Activated CD4-positive, alpha-beta memory T cell treated with anti-CD3 and anti-CD28 coated beads, Interleukin-2, amount 10 ng/mL, durations not matched to agents 7 days and 5 days (primary cell): ENCODE measurements around the gene R3HDM4. TPM values are rescaled to one million over a fixed set of nuclear protein-coding genes. Genes with fewer than 3 reads are reported as not detected.
A peak's percentile ranks its signal among the peaks of the same experiment; 100 is the strongest.

Experiments used
- CTCF ChIA-PET: fragments of 350-600 bp; sonication (Branson Sonifier 250); formaldehyde crosslinking; loops from one replicate; lab custom pipeline; 2021; ENCODE audit warnings: antibody characterized with exemption, inconsistent platforms; lab: Charles Lee
- POLR2A ChIA-PET: fragments of 350-600 bp; sonication (Branson Sonifier 250); formaldehyde crosslinking; loops from one replicate; lab custom pipeline; 2021; ENCODE audit warnings: antibody characterized with exemption; lab: Charles Lee
- DNase-seq: peaks from one replicate; pipeline ENCODE4 v3.0.0-alpha.2; 2020
- H3K27ac Mint-ChIP-seq: one replicate; pipeline ENCODE4 v1.8.0; 2021; ENCODE audit warnings: mild to moderate bottlenecking, mixed read lengths
- H3K27me3 Mint-ChIP-seq: one replicate; pipeline ENCODE4 v1.8.0; 2021; ENCODE audit warnings: mixed read lengths
- H3K36me3 Mint-ChIP-seq: one replicate; pipeline ENCODE4 v1.8.0; 2021; ENCODE audit warnings: low read depth, mixed read lengths
- H3K4me1 Mint-ChIP-seq: one replicate; pipeline ENCODE4 v1.8.0; 2021; ENCODE audit warnings: mixed read lengths
- H3K4me3 Mint-ChIP-seq: one replicate; pipeline ENCODE4 v1.8.0; 2021; ENCODE audit warnings: mild to moderate bottlenecking, mixed read lengths
- H3K9me3 Mint-ChIP-seq: one replicate; pipeline ENCODE4 v1.8.0; 2021; ENCODE audit warnings: mixed read lengths
- total RNA-seq, 2 experiments: library from RNA; stranded (reverse); gene quantifications; one replicate each; pipeline ENCODE4 v1.2.3, GENCODE V29; 2021

The R3HDM4 gene
- total RNA-seq, 2 experiments from 2014 or later: 111 to 116 TPM

- H3K9me3 Mint-ChIP-seq: no peaks in the 10 kb centered on the region
- H3K27ac Mint-ChIP-seq: no peak overlapping the region
- H3K36me3 Mint-ChIP-seq: peaks cover 16% of the 10 kb centered on the region
- H3K4me3 Mint-ChIP-seq: no peak overlapping the region
- H3K4me1 Mint-ChIP-seq: peaks cover 21% of the 10 kb centered on the region
- CTCF ChIA-PET: no interaction called here
- POLR2A ChIA-PET: no interaction called here
- no peak for DNase-seq
- no peaks in the 10 kb centered on the region for H3K27me3 Mint-ChIP-seq
These were observed 30.6 kb upstream of the R3HDM4 start for GRCh38 chr19:943551-944170.

GRCh38 chr19:942133-942645, 29.2 kb upstream of the R3HDM4 start:
- H3K27ac Mint-ChIP-seq: no peak overlapping the region
- no peaks in the 10 kb centered on the region for H3K27me3 Mint-ChIP-seq
- H3K9me3 Mint-ChIP-seq: peaks cover 2% of the 10 kb centered on the region
- DNase-seq: no peak
- no peak overlapping the region for H3K4me3 Mint-ChIP-seq
- H3K4me1 Mint-ChIP-seq: peaks cover 28% of the 10 kb centered on the region
- POLR2A ChIA-PET: no interaction called here
- peaks cover 22% of the 10 kb centered on the region for H3K36me3 Mint-ChIP-seq
- CTCF ChIA-PET: interaction anchor here (0.7 kb wide), 1 partner anchor 171 kb away, joined by 4 read pairs; no protein-coding TSS in a partner anchor

GRCh38 chr19:941292-942132, 28.5 kb upstream of the R3HDM4 start:
- Mint-ChIP-seq H3K9me3 (peaks cover 2% of the 10 kb centered on the region), H3K27me3 (no peaks in the 10 kb centered on the region), H3K27ac (no peak overlapping the region), H3K4me3 (peak overlapping the region; percentile 69), H3K4me1 (peaks cover 32% of the 10 kb centered on the region), H3K36me3 (peaks cover 27% of the 10 kb centered on the region)
- ChIA-PET CTCF (no interaction called here), POLR2A (interaction anchor here (0.6 kb wide), 1 partner anchor 31 kb away, joined by 3 read pairs; no protein-coding TSS in a partner anchor)
- no peak for DNase-seq

DNA sequence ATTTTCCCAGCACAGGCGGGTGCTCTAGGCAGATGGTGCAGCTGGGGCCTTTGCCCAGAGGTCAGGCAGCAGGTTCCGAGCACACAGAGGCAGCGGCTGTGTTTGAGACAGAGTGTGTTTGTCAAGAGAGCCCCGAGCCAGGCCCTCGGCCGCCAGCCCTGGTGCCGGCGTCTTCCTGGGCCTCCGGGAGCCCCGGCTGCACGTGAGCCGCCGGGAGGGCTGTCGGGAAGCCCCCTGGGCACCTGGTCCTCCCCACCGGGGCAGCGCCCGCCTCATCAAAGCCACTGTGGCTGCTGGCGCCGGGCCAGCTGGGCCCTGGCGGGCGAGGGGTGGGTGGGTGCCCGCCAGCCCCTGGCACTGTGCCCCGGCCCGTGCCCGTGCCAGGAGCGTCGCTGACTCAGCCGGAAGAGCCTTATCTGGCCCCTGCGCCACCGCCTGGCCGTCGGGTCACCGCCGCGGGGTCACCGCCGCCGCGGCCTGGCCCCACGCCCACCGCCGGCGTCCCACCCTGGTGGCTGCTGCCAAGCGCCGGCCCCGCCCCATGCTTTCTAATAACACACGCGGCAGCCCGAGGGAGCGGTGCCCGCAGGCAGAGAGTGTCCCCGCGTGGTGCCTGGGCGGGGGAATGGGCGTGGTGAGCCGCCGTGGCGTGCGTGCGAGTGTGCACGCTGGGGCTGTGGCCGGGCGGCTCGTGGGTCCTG, 27.7 kb upstream of the R3HDM4 start:
- H3K9me3 Mint-ChIP-seq: peaks cover 2% of the 10 kb centered on the region
- H3K36me3 Mint-ChIP-seq: peaks cover 27% of the 10 kb centered on the region
- no peaks in the 10 kb centered on the region for H3K27me3 Mint-ChIP-seq
- H3K27ac Mint-ChIP-seq: peak overlapping the region; percentile 60
- ChIA-PET CTCF (no interaction called here), POLR2A (interaction anchor here (0.6 kb wide), 1 partner anchor 32 kb away, joined by 3 read pairs; no protein-coding TSS in a partner anchor)
- H3K4me1 Mint-ChIP-seq: peaks cover 32% of the 10 kb centered on the region
- DNase-seq: peak; percentile 67
- peak overlapping the region; percentile 69 for H3K4me3 Mint-ChIP-seq

- CTCF ChIA-PET: interaction anchor here (2.3 kb wide), 1 partner anchor 44 kb away, joined by 6 read pairs; the partner anchor contains the start of gene WDR18
- DNase-seq: no peak
- peaks cover 27% of the 10 kb centered on the region for H3K36me3 Mint-ChIP-seq
- H3K4me3 Mint-ChIP-seq: peak overlapping the region; percentile 51
- H3K4me1 Mint-ChIP-seq: peaks cover 32% of the 10 kb centered on the region
- no peak overlapping the region for H3K27ac Mint-ChIP-seq
- peaks cover 2% of the 10 kb centered on the region for H3K9me3 Mint-ChIP-seq
- POLR2A ChIA-PET: no interaction called here
- no peaks in the 10 kb centered on the region for H3K27me3 Mint-ChIP-seq
These were observed 26.9 kb upstream of the R3HDM4 start for GRCh38 chr19:939922-940321.

DNA sequence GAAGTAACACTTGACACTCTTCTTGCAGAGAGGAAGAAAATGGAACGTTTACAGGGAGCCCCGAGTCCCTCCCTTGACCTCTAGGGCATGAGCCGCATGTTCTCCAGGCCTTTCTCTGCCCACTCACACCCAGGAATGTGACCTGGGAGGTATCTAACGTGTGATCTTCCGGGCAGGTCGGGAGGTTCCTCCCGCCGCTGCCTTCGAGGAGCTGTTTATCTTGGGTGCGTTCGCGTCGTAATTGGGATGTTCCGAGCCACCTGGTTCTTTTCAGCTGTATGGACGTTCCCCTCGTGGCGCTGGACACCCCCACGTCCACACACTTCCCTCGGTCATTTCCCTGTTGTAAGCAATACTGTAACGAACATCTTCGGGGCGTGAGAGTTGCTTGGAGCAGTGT, 26.4 kb upstream of the R3HDM4 start:
- ChIA-PET CTCF (interaction anchor here (1.6 to 2.3 kb wide), 2 partner anchors 42 to 44 kb away, joined by 3 to 6 read pairs; partner anchors contain the start of gene WDR18), POLR2A (no interaction called here)
- H3K4me1 Mint-ChIP-seq: peaks cover 32% of the 10 kb centered on the region
- H3K27me3 Mint-ChIP-seq: no peaks in the 10 kb centered on the region
- H3K36me3 Mint-ChIP-seq: peaks cover 27% of the 10 kb centered on the region
- no peak overlapping the region for H3K27ac Mint-ChIP-seq
- H3K4me3 Mint-ChIP-seq: no peak overlapping the region
- H3K9me3 Mint-ChIP-seq: peaks cover 2% of the 10 kb centered on the region
- DNase-seq: no peak

- H3K27ac Mint-ChIP-seq: no peak overlapping the region
- peaks cover 27% of the 10 kb centered on the region for H3K36me3 Mint-ChIP-seq
- peaks cover 32% of the 10 kb centered on the region for H3K4me1 Mint-ChIP-seq
- POLR2A ChIA-PET: no interaction called here
- H3K27me3 Mint-ChIP-seq: no peaks in the 10 kb centered on the region
- H3K9me3 Mint-ChIP-seq: peaks cover 2% of the 10 kb centered on the region
- DNase-seq: no peak
- CTCF ChIA-PET: interaction anchor here (1.2 to 2.3 kb wide), 3 partner anchors 43 to 62 kb away, joined by 3 to 6 read pairs (median 5); partner anchors contain the start of genes GRIN3B and WDR18
- H3K4me3 Mint-ChIP-seq: no peak overlapping the region
These were observed 25.4 kb upstream of the R3HDM4 start for GRCh38 chr19:938233-938923.

DNA sequence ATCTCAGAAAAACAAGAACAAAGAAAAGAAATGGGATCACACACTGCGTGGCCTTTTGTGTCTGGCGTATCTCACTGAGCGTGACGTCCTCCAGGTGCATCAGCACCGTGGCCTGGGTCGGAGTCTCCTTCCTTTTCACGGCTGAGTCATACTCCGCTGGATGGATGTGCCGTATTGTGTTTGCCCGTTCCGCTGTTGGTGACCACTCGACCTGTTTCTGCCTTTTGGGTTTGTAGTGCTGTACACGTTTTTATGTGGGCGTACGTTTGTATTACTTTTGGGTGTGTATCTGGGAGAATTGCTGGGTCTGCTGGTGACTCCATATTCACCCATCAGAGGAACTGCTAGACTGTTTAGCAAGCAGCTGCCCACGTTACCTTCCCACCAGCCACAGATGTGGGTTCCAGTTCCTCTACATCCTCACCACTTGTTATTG, 24.3 kb upstream of the R3HDM4 start:
- Mint-ChIP-seq H3K4me1 (peaks cover 38% of the 10 kb centered on the region), H3K36me3 (peaks cover 30% of the 10 kb centered on the region), H3K27ac (peak overlapping the region; percentile 63), H3K9me3 (peaks cover 2% of the 10 kb centered on the region), H3K4me3 (no peak overlapping the region), H3K27me3 (no peaks in the 10 kb centered on the region)
- DNase-seq: peak; percentile 62
- CTCF ChIA-PET: no interaction called here
- POLR2A ChIA-PET: interaction anchor here (0.6 kb wide), 1 partner anchor 225 kb away, joined by 3 read pairs; no protein-coding TSS in a partner anchor

GRCh38 chr19:936175-936546, 23.1 kb upstream of the R3HDM4 start:
- POLR2A ChIA-PET: no interaction called here
- H3K4me3 Mint-ChIP-seq: no peak overlapping the region
- CTCF ChIA-PET: interaction anchor here (0.8 to 1.1 kb wide), 2 partner anchors 48 to 166 kb away, joined by 3 to 4 read pairs; partner anchors contain the start of gene WDR18
- peaks cover 2% of the 10 kb centered on the region for H3K9me3 Mint-ChIP-seq
- H3K27ac Mint-ChIP-seq: no peak overlapping the region
- peaks cover 35% of the 10 kb centered on the region for H3K4me1 Mint-ChIP-seq
- no peaks in the 10 kb centered on the region for H3K27me3 Mint-ChIP-seq
- no peak for DNase-seq
- H3K36me3 Mint-ChIP-seq: peaks cover 30% of the 10 kb centered on the region

GRCh38 chr19:934865-935479, 22.0 kb upstream of the R3HDM4 start:
- Mint-ChIP-seq H3K4me1 (peaks cover 28% of the 10 kb centered on the region), H3K36me3 (peaks cover 34% of the 10 kb centered on the region), H3K9me3 (peaks cover 2% of the 10 kb centered on the region), H3K4me3 (no peak overlapping the region), H3K27me3 (no peaks in the 10 kb centered on the region), H3K27ac (no peak overlapping the region)
- ChIA-PET POLR2A (no interaction called here), CTCF (no interaction called here)
- DNase-seq: no peak

DNA sequence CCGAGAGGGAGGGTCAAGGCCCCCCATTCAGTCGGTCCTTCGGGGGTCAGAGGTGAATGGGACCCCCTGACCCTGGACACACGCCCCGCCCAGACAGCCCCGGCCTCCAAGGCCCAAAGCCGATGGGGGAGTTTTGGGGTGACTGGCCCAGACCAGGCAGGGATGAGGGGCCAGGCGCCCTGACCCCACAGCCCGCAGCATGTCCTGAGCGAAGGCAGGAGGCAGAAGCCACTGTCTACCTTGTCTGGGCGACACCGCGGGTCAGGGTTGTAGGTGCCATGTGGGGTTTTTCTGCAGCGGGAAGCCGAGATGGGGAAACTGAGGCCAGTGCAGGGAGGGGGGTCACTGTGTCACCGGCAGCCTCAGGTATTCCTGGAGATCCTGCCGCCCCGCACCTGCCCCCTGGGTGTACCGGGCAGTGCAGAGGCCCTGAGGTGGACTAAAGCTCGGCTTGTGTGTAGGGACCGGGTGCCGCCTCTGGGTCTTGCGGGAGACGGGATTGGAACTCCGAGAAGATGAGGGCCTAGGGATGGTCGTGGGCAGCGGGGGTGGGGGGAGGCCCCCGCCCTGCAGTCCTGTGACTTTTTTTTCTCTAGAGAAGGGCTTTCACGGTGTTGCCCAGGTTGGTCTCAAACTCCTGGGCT, 21.3 kb upstream of the R3HDM4 start:
- no peaks in the 10 kb centered on the region for H3K27me3 Mint-ChIP-seq
- no peak overlapping the region for H3K4me3 Mint-ChIP-seq
- H3K4me1 Mint-ChIP-seq: peaks cover 22% of the 10 kb centered on the region
- no peak for DNase-seq
- POLR2A ChIA-PET: interaction anchor here (0.7 kb wide), 1 partner anchor 138 kb away, joined by 3 read pairs; no protein-coding TSS in a partner anchor
- H3K27ac Mint-ChIP-seq: no peak overlapping the region
- peaks cover 30% of the 10 kb centered on the region for H3K36me3 Mint-ChIP-seq
- CTCF ChIA-PET: no interaction called here
- H3K9me3 Mint-ChIP-seq: peaks cover 2% of the 10 kb centered on the region
